HPDE6-E6E7 (cell line): ENCODE measurements around the gene PLIN1.
A peak's percentile ranks its signal among the peaks of the same experiment; 100 is the strongest.

Source experiments
- DNase-seq: peaks from one replicate; pipeline ENCODE4 v3.0.0; 2011; ENCODE audit warnings: missing footprints; ENCODE audit errors: extremely low spot score

The PLIN1 gene

DNA sequence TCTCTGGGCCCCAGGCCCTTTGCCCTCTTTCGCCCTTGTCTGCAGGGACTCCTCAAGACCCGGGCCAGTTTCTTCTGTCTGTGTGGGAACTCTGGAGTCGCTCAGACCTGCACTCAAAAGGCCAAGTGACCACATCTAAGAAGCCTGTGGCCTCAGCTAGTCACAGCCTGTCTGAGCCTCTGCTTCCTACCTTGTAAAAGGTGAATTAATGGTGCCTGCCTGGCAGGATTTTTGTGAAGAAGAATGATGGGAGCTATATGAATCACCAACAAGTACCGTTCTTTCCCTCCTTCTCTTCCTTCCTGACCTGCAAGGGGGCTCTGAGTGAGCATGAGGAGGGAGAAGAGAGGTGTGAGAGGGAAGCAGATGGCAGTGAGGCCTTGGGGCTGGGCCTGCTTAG is 7.5 kb downstream of the PLIN1 start:
- DNase-seq: no peak

DNA sequence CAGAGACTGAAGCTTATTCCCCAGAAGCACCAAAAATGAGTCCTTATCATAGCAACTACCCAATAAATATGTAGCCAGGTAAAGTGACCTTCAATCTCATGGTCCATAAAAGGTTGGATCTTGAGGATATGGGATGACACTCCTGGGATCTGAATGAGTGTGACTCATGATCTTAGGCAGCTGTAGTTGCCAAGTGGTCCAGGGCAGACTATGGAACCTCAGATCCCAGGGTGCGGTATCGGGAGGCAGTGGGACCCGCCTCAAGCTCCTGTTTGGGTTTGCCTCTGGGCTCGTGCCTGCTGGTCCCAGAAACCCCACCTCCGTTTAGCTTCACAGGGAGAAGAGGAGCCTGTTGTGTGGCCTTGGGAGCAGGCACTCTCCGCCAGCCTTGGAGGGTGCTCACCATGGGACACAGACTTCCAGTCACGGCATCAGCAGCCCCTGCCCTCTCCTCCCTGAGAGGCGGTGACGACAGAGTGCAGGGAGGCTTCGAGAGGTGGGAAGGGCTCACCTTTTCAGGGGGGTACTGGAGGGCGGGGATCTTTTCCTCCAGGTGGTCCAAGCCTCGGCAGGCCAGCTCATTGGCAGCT is 8.1 kb downstream of the PLIN1 start:
- DNase-seq: no peak

DNA sequence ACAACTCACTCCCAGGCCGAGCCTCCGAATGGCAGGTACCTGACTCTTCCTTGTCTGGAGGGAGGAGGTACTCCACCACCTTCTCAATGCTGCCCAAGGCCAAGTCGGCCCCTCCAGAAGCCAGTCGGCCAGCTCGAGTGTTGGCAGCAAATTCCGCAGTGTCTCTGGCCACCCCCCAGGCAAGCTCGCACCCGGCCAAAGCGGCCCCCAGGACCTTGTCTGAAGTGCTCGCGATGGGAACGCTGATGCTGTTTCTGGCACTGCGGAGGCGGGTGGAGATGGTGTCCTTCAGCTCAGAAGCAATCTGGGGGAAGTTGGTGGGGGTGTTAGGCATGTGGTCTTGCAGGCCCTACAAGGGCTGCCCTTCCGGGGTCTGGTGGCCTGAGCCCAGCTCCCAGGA is 9.2 kb downstream of the PLIN1 start:
- no peak for DNase-seq

DNA sequence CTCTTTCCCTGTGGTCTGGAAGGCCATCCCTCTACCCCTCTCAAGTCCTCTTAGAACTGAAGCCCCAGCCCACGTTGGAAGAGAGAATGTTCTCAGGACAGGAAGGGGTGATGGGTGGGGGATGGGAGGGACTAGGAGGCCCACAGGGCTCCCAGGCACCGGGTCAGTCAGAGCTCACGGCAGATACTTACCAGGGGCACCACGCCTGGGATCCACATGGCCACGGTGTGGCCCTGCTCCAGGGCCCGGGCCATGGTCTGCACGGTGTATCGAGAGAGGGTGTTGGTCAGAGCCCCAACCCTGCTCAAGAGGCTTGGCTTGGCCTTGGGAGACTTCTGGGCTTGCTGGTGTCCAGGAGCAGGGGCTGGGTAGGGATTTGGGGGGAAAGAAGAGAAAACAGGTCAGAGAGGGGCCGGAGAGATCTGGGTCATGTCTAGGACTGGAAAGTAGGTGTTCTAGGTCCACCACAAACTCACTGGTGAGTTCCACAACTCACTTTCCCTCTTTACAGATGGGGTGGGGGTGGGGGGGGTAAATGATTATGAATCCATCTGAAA is 9.8 kb downstream of the PLIN1 start:
- no peak for DNase-seq

DNA sequence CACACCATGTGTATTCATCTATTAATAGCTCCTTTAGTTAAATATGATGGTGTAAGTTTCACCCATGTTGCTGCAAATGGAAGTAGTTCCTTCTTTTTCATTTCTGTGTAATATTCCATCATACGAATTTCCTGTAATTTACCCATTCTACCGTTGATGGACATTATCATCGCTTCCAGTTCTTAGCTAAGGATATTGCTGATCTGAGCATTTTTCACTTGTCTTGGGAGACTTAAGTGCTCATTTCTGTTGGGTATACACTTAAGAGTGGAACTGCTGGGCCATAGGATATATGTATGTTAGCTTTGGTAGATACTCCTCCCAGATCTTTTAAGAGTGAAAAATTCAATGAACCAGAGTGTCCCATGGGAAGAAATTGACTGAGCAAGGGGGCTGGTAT is 11.0 kb downstream of the PLIN1 start:
- no peak for DNase-seq

DNA sequence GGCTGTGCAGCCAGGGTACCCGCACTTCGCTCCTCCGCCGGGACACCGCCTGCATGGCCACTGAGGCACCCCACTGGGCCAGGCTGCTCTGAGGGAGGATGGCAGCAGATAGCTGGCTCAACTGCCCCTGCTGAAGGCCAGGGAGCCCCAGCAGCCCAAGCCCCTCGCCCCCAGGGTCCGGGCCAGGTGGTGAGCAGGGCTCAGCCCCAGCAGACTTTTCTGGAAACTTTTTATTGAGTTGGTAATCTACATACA is 11.5 kb downstream of the PLIN1 start:
- no peak for DNase-seq

DNA sequence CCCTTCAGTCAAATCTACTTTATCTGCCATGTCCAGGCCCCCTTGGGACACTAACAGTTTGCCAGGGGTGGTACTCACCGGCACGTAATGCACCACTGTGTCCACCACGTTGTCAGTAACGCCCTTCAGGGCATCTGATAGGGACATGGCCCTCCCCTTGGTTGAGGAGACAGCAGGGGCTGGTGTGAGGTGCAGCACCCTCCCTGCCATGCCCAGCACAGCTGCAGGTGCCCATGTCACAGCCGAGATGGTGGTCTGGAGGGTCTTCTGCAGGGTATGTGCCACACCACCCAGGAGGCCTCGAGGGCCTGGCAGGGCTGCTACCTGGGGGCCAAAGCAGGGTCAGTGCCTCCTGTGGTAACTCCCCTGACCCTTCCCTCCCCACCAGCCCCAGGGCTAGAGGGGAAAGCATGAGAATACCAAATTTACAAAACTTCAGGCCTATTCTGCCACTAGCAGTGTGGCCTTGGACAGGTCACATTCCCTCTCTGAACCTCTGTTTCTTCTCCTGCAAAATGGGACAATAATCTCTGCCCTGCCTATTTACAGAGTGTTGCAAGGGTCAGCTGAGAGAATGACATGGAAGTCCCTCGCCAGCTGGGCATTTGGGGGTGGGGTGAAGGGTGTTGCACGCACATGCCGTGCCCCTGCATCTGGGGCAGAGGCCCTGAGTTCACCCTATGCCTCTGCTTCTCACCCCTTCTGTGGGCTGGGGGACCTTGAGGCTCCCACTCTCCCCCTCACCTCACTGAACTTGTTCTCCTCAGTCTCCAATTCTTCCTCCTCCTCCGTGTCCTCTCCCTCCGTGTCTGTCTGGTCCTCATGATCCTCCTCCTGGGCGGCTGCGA is 12.1 kb downstream of the PLIN1 start:
- no peak for DNase-seq

DNA sequence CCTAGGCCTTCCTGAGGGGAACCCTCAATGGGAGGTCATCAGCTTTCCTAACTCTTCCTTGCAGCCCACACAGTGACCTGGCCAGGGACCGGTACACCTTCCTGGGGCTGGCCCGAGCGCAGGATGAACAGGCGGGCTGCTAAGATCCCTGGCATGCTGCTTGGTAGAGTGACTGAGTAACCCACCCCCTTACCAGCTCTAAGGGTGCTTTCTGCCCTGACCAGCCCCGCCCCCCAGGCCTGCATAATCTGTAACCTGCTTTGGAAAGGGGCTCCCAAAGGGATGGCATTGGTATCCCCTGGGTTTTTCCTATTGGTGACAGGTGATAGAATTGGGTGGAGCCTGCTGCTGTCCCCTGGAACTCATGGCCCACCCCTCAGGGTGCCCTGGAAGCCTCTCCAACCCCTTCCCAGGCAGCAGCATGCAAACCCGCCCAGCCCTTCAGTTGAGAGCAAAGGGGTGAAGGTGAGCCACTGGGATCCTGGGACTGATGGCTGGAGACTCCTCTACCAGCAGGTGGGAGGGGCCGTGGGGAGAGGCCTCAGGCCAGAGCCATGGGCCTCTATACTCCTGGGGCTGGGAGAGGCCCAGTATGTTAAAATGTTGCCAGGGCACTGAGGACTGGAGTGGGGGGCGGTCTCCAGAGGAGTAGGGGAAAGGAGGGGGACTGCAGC is 12.8 kb downstream of the PLIN1 start:
- no peak for DNase-seq

DNA sequence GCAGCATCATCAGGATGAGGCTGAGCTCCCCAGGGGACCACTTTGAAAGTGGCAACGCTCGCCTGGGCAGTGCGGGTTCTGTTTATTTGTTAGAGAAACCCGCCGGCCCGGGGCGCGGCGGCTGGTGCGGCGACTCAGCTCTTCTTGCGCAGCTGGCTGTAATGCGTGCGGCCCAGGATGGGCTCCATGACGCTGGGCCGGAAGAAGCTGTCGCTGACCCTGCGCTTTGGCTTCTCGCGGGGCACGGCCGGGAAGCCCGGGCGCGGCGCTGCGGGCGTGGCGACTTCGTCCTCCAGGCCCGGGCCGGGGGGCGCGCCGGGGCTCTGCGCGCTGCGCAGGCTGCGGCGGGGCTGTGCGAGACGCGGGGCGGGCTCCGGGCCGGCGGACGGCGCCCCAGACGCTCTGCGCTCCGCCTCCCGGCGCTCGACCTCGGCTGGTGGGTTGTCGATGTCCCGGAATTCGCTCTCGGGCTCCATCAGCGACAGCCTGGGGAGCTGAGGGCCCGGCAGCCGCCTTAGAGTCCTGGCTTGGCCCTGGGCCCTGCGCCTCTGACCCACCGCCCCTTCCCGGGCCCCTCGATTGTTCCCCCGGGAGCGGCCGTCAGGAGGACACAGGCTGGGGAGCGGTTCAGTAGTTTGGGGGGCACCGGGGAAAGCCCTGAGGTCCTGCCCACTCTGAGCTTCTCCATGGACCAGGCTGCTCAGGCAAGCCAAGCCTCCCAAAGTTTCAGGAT is 13.6 kb downstream of the PLIN1 start:
- DNase-seq: no peak

DNA sequence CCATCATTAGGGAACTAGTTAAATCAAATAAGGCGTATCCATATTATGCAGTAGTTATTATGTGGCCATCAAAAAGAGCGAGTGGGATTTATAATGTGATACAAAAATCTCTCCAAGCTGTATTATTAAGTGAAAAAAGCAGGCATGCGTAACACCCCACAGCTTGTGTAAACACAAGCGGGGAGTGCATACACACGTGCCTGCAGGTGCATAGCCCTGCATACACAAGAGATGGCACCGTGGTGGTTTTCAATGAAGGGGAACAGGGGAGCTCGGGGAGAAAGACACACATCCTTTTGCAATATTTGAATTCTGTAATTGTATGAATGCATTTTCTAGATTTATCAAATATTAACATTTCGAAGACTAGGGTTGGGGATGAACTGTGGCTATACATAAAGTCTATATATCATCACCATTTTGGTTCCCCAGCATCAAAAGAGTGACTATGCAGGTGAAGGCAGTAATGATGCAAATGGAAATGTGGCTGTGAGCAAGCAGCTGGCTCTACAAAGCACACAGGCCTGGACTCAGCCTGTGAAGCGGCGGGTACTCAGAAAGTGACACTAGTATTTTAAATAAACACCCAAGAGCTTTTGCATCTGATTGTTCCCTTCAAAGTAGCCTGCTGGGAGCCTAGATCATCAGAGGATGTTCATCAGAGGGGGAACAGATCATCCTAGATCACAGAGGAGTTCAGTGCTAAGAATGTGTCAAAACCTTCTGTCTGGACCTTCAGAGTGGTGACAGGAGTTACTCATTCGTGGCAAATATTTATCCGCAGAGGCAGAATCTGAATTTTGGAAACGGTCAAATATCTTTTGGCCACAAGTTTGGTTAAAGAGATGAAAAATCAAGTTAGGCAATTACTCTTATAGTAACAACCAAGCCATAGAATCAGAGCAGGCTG is 14.5 kb downstream of the PLIN1 start:
- DNase-seq: no peak

DNA sequence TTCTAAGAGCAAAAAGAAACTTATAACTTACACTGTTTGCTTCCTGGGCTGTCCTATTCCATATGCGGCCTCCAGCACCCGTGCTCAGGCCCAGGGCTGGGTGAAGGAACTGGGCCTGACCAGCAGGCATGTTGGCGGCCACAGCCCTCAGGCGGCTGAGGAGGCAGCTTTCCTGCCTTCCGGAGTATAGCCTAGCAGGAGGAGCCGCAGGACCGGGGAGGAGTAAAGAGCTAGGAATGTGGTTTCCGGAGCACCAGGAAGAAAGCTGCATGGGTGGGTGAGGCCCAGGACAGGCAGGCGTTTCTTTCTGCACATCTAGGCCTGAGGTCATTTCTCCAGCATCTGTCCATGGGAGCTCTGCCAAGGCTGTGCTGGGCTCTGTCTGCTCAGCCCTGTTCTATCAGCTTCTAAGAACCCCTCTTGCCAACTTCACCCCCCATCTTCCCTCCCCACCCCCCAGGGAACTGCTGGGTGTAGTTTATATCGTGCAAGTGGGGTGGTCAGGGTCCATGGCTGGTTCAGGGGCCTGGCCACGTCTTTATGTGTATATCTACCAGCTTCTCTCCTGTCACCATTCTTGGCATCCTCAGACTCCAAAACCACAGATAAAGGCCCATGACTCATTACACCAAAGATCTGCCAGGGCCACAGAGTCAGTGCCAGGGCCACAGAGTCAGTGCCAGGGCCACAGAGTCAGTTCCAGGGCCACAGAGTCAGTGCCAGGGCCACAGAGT is 16.1 kb downstream of the PLIN1 start:
- DNase-seq: peak; percentile 88

DNA sequence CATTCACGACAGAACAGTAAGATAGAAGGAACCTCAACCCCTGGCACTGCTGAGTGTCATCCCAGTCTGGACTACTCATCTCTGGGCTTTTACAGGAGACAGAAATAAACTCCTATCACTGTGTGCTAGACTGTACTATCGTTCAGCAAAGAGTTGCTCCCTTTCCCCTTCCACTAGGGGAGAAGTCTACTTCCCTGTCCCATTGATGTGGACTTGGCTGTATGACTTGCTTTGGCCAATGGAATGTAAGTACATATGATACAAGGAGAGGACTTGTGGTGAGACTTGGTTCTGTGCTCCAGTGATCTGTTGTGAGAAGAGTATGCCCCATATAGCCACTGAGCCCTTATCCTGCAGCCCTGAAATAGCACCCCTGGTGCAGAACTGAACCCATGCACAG is 18.6 kb downstream of the PLIN1 start:
- no peak for DNase-seq

DNA sequence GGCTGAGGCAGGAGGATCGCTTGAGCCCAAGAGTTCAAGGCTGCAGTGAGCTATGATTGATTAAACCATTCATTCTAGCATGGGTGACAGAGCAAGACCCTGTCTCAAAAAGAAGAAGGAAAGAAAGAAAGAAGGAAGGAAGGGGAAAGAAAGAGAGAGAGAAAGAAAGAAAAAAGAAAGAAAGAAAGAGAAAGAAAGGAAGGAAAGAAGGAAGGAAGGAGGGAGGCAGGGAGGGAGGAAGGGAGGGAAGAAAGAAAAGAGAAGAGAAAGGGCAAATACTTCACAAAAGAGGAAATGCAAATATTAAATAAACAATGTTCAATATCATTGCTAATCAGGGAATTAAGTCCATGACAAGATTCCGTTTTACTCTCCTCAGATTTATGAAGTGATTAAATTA is 19.9 kb downstream of the PLIN1 start:
- no peak for DNase-seq

DNA sequence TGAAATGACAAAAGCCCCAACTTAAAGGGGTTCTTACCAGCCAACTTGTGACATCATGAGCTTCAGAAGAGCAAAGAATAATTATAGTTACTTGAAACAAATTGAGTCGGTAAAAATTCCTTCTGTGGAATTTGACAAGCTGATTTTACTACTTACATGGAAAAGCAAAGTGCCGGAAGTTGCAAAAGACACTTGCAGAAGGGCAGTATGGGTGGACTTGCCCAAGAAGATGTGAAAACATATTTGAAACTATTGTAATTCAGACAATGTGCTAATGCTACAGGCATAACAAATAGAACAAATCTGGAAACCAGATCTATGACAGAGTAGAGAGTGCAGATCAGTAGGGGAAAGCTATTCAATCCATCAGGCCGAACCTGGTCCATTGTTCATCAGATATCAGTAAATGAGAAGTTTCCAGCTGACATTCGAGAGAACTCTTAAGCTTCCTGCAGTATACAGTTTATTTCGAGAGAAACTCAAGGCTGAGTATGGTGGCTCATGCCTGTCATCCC is 21.4 kb downstream of the PLIN1 start:
- no peak for DNase-seq

DNA sequence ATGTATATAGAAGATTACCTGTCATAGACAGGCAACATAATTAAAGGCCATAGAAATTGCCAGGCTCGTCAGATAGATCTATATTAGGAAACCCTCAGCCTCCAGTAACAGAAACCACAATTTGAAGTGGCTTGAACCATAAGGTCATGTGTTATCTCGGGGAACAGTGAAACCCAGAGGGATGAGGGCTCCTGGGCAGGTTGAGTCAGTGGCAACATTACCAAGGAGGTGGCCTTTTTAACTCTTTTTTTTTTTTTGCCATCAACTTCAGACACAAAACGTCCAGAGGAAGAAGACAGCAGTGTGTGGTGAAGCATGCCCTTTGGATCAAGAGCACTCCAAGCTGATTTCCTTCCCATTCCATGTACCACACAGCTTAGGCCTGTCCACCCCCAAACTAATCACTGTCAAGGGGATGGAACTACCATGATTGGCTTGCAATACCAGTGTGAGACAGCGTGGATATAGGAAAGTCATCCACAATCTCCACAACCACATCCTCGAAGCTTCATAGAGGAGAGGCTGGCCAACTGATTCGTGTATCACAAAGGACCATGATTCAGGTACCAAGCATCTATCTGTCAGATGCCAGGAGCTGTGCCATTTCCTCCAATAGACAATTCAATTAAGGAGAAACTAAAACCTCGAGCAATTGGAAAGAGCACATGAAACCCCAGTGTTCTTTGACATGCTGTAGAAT is 22.9 kb downstream of the PLIN1 start:
- no peak for DNase-seq

DNA sequence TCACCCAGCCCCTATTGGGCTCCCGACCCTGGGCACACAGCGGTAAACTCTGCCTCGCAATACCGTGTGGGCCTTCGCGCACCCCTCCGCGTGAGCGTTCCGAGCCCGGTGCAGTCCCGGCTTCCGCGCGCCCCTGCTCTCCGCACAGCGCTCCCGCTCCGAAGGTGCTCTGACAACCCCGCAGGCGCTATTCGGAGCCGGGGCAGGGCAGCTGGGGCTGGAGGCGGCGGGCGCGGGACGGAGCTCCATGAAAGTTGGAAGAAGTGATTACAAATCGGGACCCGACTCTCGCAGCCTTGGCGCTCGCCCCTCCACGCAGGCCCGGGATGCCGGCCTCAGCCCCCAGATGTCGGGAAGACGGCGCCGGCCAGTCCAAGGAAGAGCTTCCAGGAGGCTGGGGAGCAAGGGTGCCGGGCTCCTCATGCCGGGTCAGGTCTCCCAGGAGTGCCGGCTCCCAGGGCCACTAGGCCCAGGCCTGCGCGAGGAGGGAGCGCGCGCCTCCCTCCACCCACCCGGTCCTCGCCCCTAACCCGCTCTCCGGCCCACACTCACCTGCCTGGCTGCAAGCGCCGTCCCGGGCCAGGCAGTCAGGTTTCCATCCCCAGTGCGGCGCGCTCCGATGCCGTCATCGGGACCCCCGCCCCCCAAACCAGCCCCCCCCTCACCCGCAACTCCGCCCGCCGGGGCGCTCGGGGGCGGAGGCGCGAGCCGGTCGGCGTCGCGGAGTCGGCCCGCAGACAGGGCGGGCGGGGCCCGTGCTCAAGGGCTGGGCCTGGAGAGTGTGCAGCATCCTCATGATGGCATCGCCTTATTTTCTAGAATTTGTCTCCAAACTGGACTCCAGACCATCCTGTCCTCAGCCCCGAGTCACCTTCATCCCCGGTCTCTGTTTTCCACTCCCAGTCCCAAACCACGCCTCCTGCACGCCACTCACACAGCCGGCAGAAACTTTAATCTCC is 24.0 kb downstream of the PLIN1 start, which contains the start of gene KIF7:
TSS of gene KIF7 (minus strand) at position 621 of the 959 bp plus-strand sequence. CDS start 2,537 bp downstream, outside the sequence.
- peak; percentile 50 for DNase-seq

DNA sequence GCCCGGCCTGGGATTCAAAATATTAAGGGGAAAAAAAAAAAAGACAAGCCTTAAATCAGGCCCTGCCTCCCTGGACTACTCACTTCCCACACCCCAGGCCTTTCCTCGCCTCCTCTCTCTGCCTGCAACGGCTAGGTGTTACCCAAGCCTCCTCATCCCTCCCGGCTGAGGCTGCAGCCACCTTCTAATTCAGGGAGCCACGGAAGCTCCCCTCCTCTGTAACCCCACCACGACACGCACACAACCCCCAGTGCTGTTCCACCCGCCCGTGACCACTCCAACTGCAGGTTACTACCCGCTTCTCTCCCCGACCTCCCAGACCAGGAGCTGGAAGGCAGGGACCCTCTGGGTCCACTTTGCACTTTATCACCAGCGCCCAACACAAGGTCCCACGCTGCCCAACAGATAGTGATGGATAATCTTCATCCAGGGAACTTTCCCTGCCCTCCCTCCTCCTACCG is 24.8 kb downstream of the PLIN1 start:
- DNase-seq: peak; percentile 68

DNA sequence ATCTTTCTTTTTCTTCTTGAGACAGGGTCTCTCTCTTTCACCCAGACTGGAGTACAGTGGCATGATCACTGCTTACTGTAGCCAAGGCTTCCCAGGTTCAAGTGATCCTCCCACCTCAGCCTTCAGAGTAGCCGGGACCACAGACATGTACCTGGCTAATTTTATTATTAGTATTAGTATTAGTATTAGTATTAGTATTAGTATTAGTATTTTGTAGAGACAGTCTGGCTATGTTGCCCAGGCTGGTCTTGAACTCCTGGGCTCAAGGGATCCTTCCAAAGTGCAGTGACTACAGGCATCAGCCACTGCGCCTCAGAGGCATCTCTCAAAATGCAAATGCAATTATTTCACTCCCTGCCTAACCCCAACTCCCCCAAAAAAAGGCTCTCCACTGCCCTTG is 25.6 kb downstream of the PLIN1 start:
- DNase-seq: no peak
